ENCODE measurements around the gene VDAC1. TPM values are rescaled to one million over a fixed set of nuclear protein-coding genes. Genes with fewer than 3 reads are reported as not detected.
"Not testable (repeated sequence)": the region's sequence is repeated elsewhere in the genome, so short reads cannot be mapped to it uniquely, and the experiment has no call there.

The VDAC1 gene
- total and polyA plus RNA-seq, 2 donors (not counting 1 experiment from before 2014, with no cell fraction given), result 202 to 281 TPM

- Histone ChIP-seq H3K27me3 (ENCODE audit: control insufficient read depth, insufficient read depth, low read length) (no peaks in the 10 kb centered on the region), H3K4me3 (replicated peaks in 1 of 4; ENCODE audit: control extremely low read depth in 1 of 4, insufficient read depth in 1 of 4, low read depth in 3 of 4, low read length in 4 of 4) (no peak overlapping the region), H2AFZ (ENCODE audit: low read length) (no peak overlapping the region), H3K9me3 (ENCODE audit: control insufficient read depth, insufficient read depth, low read depth, low read length) (no peaks in the 10 kb centered on the region), H3K4me1 (ENCODE audit: control insufficient read depth, extremely low read depth, insufficient read depth, low read length) (peaks cover 3% of the 10 kb centered on the region), H3K36me3 (ENCODE audit: control insufficient read depth, insufficient read depth, low read length) (peaks cover 13% of the 10 kb centered on the region), H3K9ac (ENCODE audit: insufficient read depth, low read length) (no peak overlapping the region), H3K27ac (ENCODE audit: insufficient read depth, low read length) (no peak overlapping the region), H4K20me1 (ENCODE audit: control insufficient read depth, extremely low read depth, insufficient read depth, low read length) (peaks cover 2% of the 10 kb centered on the region), H3K4me2 (ENCODE audit: extremely low read depth, insufficient read depth, low read length) (no peak overlapping the region), H3K79me2 (ENCODE audit: control insufficient read depth, insufficient read depth, low read length) (peaks cover 10% of the 10 kb centered on the region)
- DNase-seq (ENCODE audit: low read depth in 2 of 2), result no peak
- TF ChIP-seq CTCF (conservative IDR thresholded peaks at IDR 0.05 in 1 of 2, IDR thresholded peaks at IDR 0.05 in 1 of 2; ENCODE audit: low read depth in 1 of 2, low read length in 2 of 2) (no peak), EZH2 (IDR thresholded peaks at IDR 0.05; ENCODE audit: low read length, missing control alignments) (no peak)
Measured at GRCh38 chr5:133978943-133979342, 25.8 kb downstream of the VDAC1 start.

GRCh38 chr5:133977858-133978257 is 26.9 kb downstream of the VDAC1 start:
- peak overlapping the region; percentile 57 for H3K27ac ChIP-seq (ENCODE audit: insufficient read depth, low read length)
- H2AFZ ChIP-seq (ENCODE audit: low read length), result no peak overlapping the region
- no peak overlapping the region for H3K9ac ChIP-seq (ENCODE audit: insufficient read depth, low read length)
- peaks cover 3% of the 10 kb centered on the region for H3K4me1 ChIP-seq (ENCODE audit: control insufficient read depth, extremely low read depth, insufficient read depth, low read length)
- peaks cover 10% of the 10 kb centered on the region for H3K36me3 ChIP-seq (ENCODE audit: control insufficient read depth, insufficient read depth, low read length)
- no peak overlapping the region for H3K4me2 ChIP-seq (ENCODE audit: extremely low read depth, insufficient read depth, low read length)
- peaks cover 2% of the 10 kb centered on the region for H4K20me1 ChIP-seq (ENCODE audit: control insufficient read depth, extremely low read depth, insufficient read depth, low read length)
- DNase-seq (ENCODE audit: low read depth in 2 of 2), result peak; percentile 48 to 87
- no peaks in the 10 kb centered on the region for H3K27me3 ChIP-seq (ENCODE audit: control insufficient read depth, insufficient read depth, low read length)
- H3K9me3 ChIP-seq (ENCODE audit: control insufficient read depth, insufficient read depth, low read depth, low read length), result no peaks in the 10 kb centered on the region
- TF ChIP-seq EZH2 (IDR thresholded peaks at IDR 0.05; ENCODE audit: low read length, missing control alignments) (no peak), CTCF (conservative IDR thresholded peaks at IDR 0.05 in 1 of 2, IDR thresholded peaks at IDR 0.05 in 1 of 2; ENCODE audit: low read depth in 1 of 2, low read length in 2 of 2) (no peak)
- no peak overlapping the region for H3K4me3 ChIP-seq (replicated peaks in 1 of 4; ENCODE audit: control extremely low read depth in 1 of 4, insufficient read depth in 1 of 4, low read depth in 3 of 4, low read length in 4 of 4)
- peaks cover 6% of the 10 kb centered on the region for H3K79me2 ChIP-seq (ENCODE audit: control insufficient read depth, insufficient read depth, low read length)

GRCh38 chr5:133977161-133977787 is 27.5 kb downstream of the VDAC1 start:
- Histone ChIP-seq H3K9ac (ENCODE audit: insufficient read depth, low read length) (no peak overlapping the region), H2AFZ (ENCODE audit: low read length) (no peak overlapping the region), H3K27me3 (ENCODE audit: control insufficient read depth, insufficient read depth, low read length) (no peaks in the 10 kb centered on the region), H3K4me3 (replicated peaks in 1 of 4; ENCODE audit: control extremely low read depth in 1 of 4, insufficient read depth in 1 of 4, low read depth in 3 of 4, low read length in 4 of 4) (no peak overlapping the region), H3K27ac (ENCODE audit: insufficient read depth, low read length) (peak overlapping the region; percentile 53), H3K36me3 (ENCODE audit: control insufficient read depth, insufficient read depth, low read length) (peaks cover 10% of the 10 kb centered on the region), H3K79me2 (ENCODE audit: control insufficient read depth, insufficient read depth, low read length) (peaks cover 6% of the 10 kb centered on the region), H4K20me1 (ENCODE audit: control insufficient read depth, extremely low read depth, insufficient read depth, low read length) (peaks cover 2% of the 10 kb centered on the region), H3K4me2 (ENCODE audit: extremely low read depth, insufficient read depth, low read length) (no peak overlapping the region), H3K9me3 (ENCODE audit: control insufficient read depth, insufficient read depth, low read depth, low read length) (no peaks in the 10 kb centered on the region), H3K4me1 (ENCODE audit: control insufficient read depth, extremely low read depth, insufficient read depth, low read length) (peaks cover 3% of the 10 kb centered on the region)
- DNase-seq (ENCODE audit: low read depth in 2 of 2), result peak in 1 of 2 donors; percentile 21
- no peak for TF ChIP-seq EZH2 (IDR thresholded peaks at IDR 0.05; ENCODE audit: low read length, missing control alignments)
- TF ChIP-seq CTCF (conservative IDR thresholded peaks at IDR 0.05 in 1 of 2, IDR thresholded peaks at IDR 0.05 in 1 of 2; ENCODE audit: low read depth in 1 of 2, low read length in 2 of 2), result no peak

- not testable (repeated sequence) for H2AFZ ChIP-seq (ENCODE audit: low read length); H3K9me3 ChIP-seq (ENCODE audit: control insufficient read depth, insufficient read depth, low read depth, low read length); H3K4me1 ChIP-seq (ENCODE audit: control insufficient read depth, extremely low read depth, insufficient read depth, low read length); H3K79me2 ChIP-seq (ENCODE audit: control insufficient read depth, insufficient read depth, low read length); DNase-seq (ENCODE audit: low read depth in 2 of 2); H3K4me2 ChIP-seq (ENCODE audit: extremely low read depth, insufficient read depth, low read length); H3K9ac ChIP-seq (ENCODE audit: insufficient read depth, low read length); H3K36me3 ChIP-seq (ENCODE audit: control insufficient read depth, insufficient read depth, low read length); H3K27me3 ChIP-seq (ENCODE audit: control insufficient read depth, insufficient read depth, low read length); H3K27ac ChIP-seq (ENCODE audit: insufficient read depth, low read length); H4K20me1 ChIP-seq (ENCODE audit: control insufficient read depth, extremely low read depth, insufficient read depth, low read length); H3K4me3 ChIP-seq (replicated peaks in 1 of 4; ENCODE audit: control extremely low read depth in 1 of 4, insufficient read depth in 1 of 4, low read depth in 3 of 4, low read length in 4 of 4)
Measured at GRCh38 chr5:133975546-133975945, 29.2 kb downstream of the VDAC1 start.

Measured in fibroblast of lung (primary cell).